ENCODE measurements around the gene ANO5. TPM values are rescaled to one million over a fixed set of nuclear protein-coding genes. Genes with fewer than 3 reads are reported as not detected.

Gene ANO5
- total and polyA plus RNA-seq, 2 donors (not counting 3 experiments of a cell fraction or from before 2014, with no cell fraction given): 0.32 to 0.46 TPM

- no peak overlapping the region for H3K4me3 ChIP-seq (replicated peaks in 1 of 3; ENCODE audit: insufficient read depth in 1 of 3, low read depth in 1 of 3, low read length in 3 of 3)
These were observed 80.9 kb downstream of the ANO5 start for GRCh38 chr11:22273781-22274180.

More at GRCh38 chr11:22273781-22274180, 80.9 kb downstream of the ANO5 start:
- no peak overlapping the region for H3K4me2 ChIP-seq (ENCODE audit: insufficient read depth, low read length)
- no peaks in the 10 kb centered on the region for H4K20me1 ChIP-seq (replicated peaks; ENCODE audit: control insufficient read depth, extremely low read depth, insufficient read depth, low read length)
- no peak overlapping the region for H3K9ac ChIP-seq (replicated peaks; ENCODE audit: extremely low read depth, insufficient read depth, low read length)
- POLR2A ChIA-PET: no interaction called here
- intact Hi-C loops (cut with micrococcal nuclease): no loop called here
- no peaks in the 10 kb centered on the region for H3K79me2 ChIP-seq (ENCODE audit: control insufficient read depth, insufficient read depth, low read length)
- no peaks in the 10 kb centered on the region for H3K4me1 ChIP-seq (ENCODE audit: control insufficient read depth, extremely low read depth, insufficient read depth, low read length)
- no peak for FAIRE-seq
- H2AFZ ChIP-seq (ENCODE audit: low read depth, low read length): no peak overlapping the region
- H3K27me3 ChIP-seq (ENCODE audit: control insufficient read depth in 2 of 2, insufficient read depth in 2 of 2, low read length in 2 of 2): no peaks in the 10 kb centered on the region
- H3K9me3 ChIP-seq (replicated peaks; ENCODE audit: control insufficient read depth, insufficient read depth, low read length): no peaks in the 10 kb centered on the region
- DNase-seq (ENCODE audit: low read depth, low spot score): no peak
- no peaks in the 10 kb centered on the region for H3K9me1 ChIP-seq (replicated peaks; ENCODE audit: control insufficient read depth, extremely low read depth, insufficient read depth, low read length)
- no TSS peak for BruUV-seq (replicated peaks)
- no peak for TF ChIP-seq EZH2 (IDR thresholded peaks at IDR 0.05; ENCODE audit: borderline replicate concordance, low read depth, low read length, severe bottlenecking)
- no peak for TF ChIP-seq POLR2A (IDR thresholded peaks at IDR 0.05; ENCODE audit: low read depth, low read length)
- no peak for TF ChIP-seq MAX (IDR thresholded peaks at IDR 0.05; ENCODE audit: insufficient read depth, insufficient read length)
- TF ChIP-seq, protein P1, sequence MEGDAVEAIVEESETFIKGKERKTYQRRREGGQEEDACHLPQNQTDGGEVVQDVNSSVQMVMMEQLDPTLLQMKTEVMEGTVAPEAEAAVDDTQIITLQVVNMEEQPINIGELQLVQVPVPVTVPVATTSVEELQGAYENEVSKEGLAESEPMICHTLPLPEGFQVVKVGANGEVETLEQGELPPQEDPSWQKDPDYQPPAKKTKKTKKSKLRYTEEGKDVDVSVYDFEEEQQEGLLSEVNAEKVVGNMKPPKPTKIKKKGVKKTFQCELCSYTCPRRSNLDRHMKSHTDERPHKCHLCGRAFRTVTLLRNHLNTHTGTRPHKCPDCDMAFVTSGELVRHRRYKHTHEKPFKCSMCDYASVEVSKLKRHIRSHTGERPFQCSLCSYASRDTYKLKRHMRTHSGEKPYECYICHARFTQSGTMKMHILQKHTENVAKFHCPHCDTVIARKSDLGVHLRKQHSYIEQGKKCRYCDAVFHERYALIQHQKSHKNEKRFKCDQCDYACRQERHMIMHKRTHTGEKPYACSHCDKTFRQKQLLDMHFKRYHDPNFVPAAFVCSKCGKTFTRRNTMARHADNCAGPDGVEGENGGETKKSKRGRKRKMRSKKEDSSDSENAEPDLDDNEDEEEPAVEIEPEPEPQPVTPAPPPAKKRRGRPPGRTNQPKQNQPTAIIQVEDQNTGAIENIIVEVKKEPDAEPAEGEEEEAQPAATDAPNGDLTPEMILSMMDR (IDR thresholded peaks at IDR 0.05; ENCODE audit: extremely low read depth in 1 of 2, insufficient read depth in 1 of 2, low read depth in 1 of 2, low read length in 2 of 2): no peak
- TF ChIP-seq JUN (IDR thresholded peaks at IDR 0.05; ENCODE audit: borderline replicate concordance, insufficient read depth, insufficient read length, low read depth): no peak
- TF ChIP-seq POLR2AphosphoS5 (IDR thresholded peaks at IDR 0.05; ENCODE audit: insufficient read depth, low read depth, low read length): no peak
- no peak for TF ChIP-seq GATA2 (IDR thresholded peaks at IDR 0.05; ENCODE audit: insufficient read depth, insufficient read length, low read depth, low read length)
- no peak for TF ChIP-seq MYC (IDR thresholded peaks at IDR 0.05; ENCODE audit: low read depth, low read length)
- TF ChIP-seq FOS (IDR thresholded peaks at IDR 0.05; ENCODE audit: borderline replicate concordance, insufficient read depth, low read length): no peak
- H3K27ac ChIP-seq (ENCODE audit: insufficient read depth, low read depth, low read length): no peak overlapping the region
- CTCF ChIA-PET: no interaction called here
- dilution Hi-C loops (cut with MboI; ENCODE audit: extremely low pct_ligation_motif_present, low sequenced_read_pairs): no loop called here
- no peaks in the 10 kb centered on the region for H3K36me3 ChIP-seq (ENCODE audit: control insufficient read depth in 2 of 2, extremely low read depth in 1 of 2, insufficient read depth in 2 of 2, low read length in 2 of 2)
